Right lobe of liver (tissue), 4 donors: ENCODE measurements around the gene PDLIM7.

Experiments used
- POLR2A ChIP-seq: fragments of 450-650 bp; IDR thresholded peaks from one replicate; pipeline ENCODE4 v1.6.1; 2017; ENCODE audit warnings: antibody characterized with exemption, mild to moderate bottlenecking
- TF ChIP-seq, protein P1 (sequence below), 4 donors: fragments of 200-600 bp in 3 of 4; fragments of 450-650 bp in 1 of 4; IDR thresholded peaks; one replicate each; pipeline versions ENCODE4 v1.5.1 to v1.8.0; 2016 to 2022; ENCODE audit warnings: antibody characterized with exemption in 4 of 4, mild to moderate bottlenecking in 2 of 4
- donor health status: DM: no; HTN: no; CAD: no.
- donor health status: DM: no; HTN: no; CAD: no.
- donor health status: DM: no; HTN: yes; CAD: no.

DNA sequence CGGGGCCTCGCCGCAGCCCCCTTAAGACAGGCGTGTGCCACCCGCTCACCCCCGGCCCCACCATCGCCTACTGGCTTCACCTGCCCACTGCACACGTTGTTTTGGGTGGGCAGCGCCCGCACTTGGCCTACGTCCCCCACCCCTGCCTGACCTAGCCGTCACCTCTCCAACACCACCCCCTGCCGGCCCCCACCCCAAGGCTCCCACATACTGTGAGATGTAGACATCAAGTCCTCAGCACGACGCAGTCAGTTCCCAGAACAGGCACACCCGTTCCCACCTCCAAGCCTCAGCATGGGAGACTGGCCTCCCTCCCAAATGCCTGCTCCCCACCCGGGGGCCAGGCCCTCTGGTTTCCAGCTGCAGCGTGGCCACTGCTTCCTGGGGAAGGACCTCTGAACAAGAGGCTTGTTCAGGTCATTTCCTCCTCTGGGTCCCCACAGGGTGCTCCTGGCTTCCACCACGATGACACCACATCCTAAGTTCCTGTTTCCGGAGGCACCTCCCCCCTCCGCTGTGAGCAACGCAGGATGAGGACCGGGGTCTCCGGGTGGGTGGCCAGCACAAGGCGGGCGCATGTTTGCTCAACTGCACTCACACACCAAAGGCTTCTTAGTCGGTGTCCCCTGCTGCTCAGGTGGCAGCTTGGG is 35.3 kb downstream of the PDLIM7 start:
- TF ChIP-seq, protein P1, sequence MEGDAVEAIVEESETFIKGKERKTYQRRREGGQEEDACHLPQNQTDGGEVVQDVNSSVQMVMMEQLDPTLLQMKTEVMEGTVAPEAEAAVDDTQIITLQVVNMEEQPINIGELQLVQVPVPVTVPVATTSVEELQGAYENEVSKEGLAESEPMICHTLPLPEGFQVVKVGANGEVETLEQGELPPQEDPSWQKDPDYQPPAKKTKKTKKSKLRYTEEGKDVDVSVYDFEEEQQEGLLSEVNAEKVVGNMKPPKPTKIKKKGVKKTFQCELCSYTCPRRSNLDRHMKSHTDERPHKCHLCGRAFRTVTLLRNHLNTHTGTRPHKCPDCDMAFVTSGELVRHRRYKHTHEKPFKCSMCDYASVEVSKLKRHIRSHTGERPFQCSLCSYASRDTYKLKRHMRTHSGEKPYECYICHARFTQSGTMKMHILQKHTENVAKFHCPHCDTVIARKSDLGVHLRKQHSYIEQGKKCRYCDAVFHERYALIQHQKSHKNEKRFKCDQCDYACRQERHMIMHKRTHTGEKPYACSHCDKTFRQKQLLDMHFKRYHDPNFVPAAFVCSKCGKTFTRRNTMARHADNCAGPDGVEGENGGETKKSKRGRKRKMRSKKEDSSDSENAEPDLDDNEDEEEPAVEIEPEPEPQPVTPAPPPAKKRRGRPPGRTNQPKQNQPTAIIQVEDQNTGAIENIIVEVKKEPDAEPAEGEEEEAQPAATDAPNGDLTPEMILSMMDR (IDR thresholded peaks at IDR 0.05): no peak
- TF ChIP-seq POLR2A: no peak
